Measurements from ENCODE around the gene HMX1.

Gene HMX1

GRCh38 chr4:8909548-8909947 is 37.9 kb upstream of the HMX1 start:
- DNase-seq: no peak

DNA sequence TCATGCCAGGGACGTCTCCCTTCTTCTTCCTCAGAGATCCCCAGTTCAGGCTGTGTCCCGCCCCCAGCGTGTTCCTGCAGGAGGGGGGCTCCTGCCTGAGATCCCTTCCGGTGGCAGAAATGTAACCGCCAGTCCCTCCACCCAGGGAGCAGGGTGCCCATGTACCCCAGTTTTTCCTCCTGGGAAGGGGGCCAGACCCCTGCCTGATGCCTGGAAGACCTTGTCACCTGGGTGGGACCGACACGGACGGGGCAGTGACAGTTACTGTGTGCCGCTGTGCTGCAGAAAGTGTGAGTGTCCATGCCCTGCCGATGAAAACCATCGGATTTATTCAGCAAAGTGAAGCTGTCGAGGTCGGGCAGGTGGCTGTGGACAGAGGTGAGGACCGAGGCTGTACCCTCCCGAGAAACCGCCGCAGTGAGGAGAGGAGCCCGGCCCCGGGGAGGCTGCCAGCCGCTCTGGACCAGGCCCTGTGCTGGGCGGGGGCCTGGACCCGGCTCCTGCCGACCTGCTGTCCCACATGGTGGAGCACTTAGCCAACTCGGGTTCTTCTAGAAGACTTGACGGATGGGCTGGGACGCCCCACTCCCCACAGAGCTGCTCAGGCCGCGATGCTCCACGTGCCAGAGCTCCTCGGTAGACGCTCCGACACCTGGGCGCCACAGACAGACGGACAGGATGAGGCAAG is 36.7 kb upstream of the HMX1 start:
- no peak for DNase-seq

GRCh38 chr4:8907596-8908205 is 36.1 kb upstream of the HMX1 start:
- no peak for DNase-seq

DNA sequence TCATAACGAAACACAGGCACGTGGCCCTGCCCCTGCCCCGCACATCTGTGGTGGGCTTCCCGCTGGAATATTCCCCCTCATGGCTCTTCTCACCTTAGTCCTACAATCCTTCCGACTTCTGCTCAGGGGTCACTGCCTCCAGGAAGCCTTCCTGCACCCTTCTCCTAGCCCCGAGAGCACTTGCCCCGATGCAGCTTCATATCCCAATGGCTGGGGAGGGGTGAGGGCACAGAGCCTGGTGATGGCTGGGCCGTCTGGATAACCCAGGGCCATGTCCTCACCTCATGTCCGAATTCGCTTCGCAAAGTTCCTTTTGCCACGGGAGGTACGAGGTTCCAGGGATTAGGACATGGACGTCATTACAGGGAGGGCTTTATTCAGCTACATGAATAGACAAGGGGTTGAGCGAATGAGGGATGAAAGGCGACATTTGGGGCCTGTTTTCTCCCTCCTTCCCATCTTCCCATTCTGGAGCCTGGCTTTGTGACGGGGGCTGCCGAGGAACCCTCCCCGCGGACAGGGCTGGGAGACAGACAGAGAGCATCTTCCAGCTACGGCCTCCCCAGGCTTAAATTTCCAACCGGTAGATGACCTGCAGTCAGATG is 35.5 kb upstream of the HMX1 start:
- no peak for DNase-seq

- DNase-seq: no peak
These were observed 35.0 kb upstream of the HMX1 start for GRCh38 chr4:8906668-8906970.

GRCh38 chr4:8905773-8906667 is 34.4 kb upstream of the HMX1 start:
- DNase-seq: no peak

GRCh38 chr4:8905226-8905772 is 33.7 kb upstream of the HMX1 start:
- DNase-seq: no peak

GRCh38 chr4:8904666-8905065 is 33.0 kb upstream of the HMX1 start:
- DNase-seq: no peak

- DNase-seq: no peak
These were observed 32.4 kb upstream of the HMX1 start for GRCh38 chr4:8904041-8904501.

GRCh38 chr4:8901335-8901734 is 29.7 kb upstream of the HMX1 start:
- DNase-seq: no peak

GRCh38 chr4:8900588-8900987 is 28.9 kb upstream of the HMX1 start:
- no peak for DNase-seq

GRCh38 chr4:8898419-8898818 is 26.8 kb upstream of the HMX1 start:
- DNase-seq: no peak

GRCh38 chr4:8897251-8898167 is 25.9 kb upstream of the HMX1 start:
- DNase-seq: no peak

GRCh38 chr4:8896506-8896905 is 24.9 kb upstream of the HMX1 start:
- no peak for DNase-seq

DNA sequence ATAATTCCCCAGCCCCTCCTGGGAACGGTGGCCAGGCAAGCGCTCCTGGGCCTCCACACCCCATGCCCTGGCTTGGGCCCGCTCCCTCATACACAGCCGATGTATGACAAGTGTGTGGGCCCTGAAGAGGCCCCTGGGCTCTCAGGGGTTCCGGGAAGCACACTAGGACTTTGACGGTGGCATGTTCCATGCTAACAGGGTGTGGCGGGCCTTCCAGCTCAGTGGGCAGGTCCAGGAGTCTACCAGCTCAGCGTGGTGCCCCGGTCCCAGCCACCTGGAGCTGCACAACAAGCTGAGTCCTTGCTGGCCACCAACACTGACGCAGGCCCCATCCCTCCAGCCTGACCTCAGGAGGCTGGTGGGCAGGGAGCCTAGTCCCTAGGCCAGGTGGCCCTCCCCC is 24.4 kb upstream of the HMX1 start:
- DNase-seq: no peak

DNA sequence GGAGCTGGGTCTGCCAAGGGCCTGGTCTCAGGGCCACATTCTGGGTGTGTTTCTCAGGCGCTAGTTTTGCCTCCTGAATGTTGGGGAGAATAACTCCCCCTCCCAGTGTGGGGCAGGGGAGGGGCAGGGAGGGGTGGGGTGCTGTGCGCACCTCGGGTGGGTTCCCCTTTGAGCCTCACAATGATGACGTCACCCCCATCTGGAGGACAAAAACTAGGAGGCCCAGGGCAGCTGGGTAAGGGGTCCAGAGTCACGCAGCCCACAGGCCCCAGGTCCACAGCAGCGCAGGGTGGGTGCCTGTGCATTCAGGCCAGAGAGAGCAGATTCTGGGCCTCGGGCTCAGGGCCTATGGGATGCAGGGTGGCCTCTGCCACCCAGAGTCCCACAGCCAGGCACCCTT is 23.7 kb upstream of the HMX1 start:
- no peak for DNase-seq

DNA sequence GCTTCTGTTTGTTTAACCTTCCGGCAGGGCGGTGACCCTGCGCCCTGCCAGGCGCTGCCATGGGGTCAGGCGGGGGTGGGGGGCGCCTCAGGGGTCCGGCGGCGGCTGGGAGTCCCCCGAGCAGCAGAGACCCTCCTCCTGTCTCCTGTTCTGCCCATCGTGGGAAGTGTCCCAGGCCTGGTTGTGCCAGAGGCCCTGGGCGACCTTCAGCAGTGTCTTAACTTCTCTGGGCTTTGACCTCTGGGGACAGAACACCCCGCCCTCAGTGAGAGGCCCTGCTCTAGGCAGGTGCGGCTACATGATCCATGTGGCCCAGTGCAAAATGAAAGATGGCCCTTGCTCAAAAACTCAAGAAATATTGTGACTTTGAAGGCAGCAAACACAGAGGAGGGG is 22.8 kb upstream of the HMX1 start:
- no peak for DNase-seq

DNA sequence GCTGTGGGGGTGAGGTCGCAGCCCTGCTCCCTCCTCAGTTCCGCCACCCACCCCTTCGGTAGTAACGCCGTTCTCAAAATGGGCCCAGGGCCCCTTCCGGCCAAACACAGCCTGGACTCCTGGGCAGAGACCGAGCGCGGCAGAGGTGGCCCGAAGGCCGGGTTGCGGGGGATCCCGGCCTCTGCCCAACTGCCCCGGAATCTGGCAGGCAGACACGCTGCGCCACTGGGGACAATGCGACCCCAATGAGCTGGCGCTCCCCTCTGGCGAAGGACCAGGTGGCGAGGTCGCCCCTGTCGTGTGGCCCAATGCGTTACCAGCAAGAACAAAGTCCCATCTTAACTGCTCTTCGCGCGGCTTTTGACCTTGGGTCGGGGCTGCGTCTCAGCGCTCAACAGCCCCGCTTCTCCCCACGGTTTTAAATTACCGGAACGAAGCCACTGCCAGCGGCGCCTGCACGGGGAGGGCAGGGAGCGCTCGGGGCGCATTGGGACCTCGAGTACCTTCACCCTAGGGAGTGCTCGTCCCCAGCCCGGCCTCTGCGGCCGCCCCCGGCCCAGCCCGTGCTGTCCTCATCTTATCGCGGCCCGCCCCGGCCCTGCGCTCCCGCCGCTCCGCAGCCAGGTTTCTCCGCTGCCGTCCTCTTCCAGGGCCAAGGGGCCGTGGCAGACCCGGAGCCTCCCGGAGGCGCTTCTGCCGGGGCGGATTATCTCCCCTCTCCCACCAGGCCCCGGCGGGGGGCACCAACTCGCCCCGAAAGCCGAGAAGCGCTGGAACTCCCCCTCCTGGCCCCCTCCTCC is 22.2 kb upstream of the HMX1 start:
- DNase-seq: no peak

DNA sequence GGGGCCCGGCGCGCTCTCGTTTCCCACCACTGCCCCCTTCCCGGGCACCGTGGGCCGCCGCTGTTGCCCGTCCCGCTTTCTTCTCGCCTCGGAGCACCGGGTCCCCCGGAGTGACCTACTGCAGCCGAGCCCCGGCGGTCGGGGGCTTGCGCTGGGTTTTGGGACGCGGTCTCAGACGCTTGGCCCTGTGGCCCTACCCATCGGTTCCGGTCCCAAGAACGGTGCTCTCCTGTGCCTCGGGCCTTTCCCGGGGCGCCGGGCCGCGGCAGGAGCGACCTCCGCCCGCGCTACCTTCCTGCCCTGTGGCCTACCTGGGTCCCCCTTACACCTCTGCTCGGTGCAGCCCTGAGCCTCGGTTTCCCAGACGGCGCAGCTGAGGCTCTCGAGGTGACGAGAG is 21.6 kb upstream of the HMX1 start:
- DNase-seq: no peak

DNA sequence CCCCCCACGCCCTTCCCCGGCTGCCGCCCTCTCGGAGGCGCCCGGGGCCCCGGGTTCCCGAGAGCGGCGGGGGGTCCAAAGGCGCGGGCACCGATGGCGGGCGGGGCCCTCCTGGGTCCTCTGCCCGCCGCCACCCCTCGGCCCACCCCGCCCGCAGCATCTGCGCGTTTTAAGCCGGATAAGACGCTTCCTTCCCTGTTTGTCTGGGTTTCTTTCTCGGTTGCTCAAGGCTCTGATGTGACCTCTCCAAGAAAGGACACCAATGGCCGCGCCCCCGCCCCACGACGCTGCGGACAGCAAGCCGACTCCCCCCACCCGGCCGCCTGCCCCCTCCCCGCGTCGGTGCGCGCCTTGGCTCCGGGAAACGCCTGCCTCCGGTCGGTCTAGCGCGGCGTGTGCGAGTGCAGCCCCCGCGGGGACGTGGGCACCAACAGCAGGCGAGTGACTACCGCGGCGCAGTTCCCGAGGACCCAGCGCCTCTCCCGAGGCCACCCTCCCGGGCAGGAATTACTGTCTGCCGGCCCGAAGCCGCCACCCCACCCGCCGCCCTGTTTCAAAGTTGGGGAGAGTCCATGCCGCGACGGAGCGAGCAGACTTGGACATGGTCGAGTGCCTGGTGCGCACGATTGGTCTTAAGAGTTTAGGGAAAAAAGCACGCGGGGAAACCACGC is 21.1 kb upstream of the HMX1 start:
- DNase-seq: no peak

Data from DMS153 (cell line).